Measurements from ENCODE around the gene PRMT2.
"Not testable (repeated sequence)": the region's sequence is repeated elsewhere in the genome, so short reads cannot be mapped to it uniquely, and the experiment has no call there.

The PRMT2 gene

GRCh38 chr21:46675595-46676280, 40.3 kb downstream of the PRMT2 start:
- DNase-seq: no peak

- not testable (repeated sequence) for DNase-seq
Measured at GRCh38 chr21:46676542-46676941, 41.1 kb downstream of the PRMT2 start.

GRCh38 chr21:46681593-46681992, 46.1 kb downstream of the PRMT2 start:
- DNase-seq: not testable (repeated sequence)

- not testable (repeated sequence) for DNase-seq
Measured at GRCh38 chr21:46698652-46699051, 63.2 kb downstream of the PRMT2 start.

- DNase-seq: not testable (repeated sequence)
Measured at GRCh38 chr21:46699104-46699503, 63.6 kb downstream of the PRMT2 start.
